HepG2 (cell line): ENCODE measurements around the gene NAPB. TPM values are rescaled to one million over a fixed set of nuclear protein-coding genes. Genes with fewer than 3 reads are reported as not detected.
A peak's percentile ranks its signal among the peaks of the same experiment; 100 is the strongest.

ENCODE experiments used
- CEBPB ChIP-seq: IDR thresholded peaks from 2 replicates; pipeline ENCODE4 v1.6.1; 2011; ENCODE audit warnings: low read depth, low read length, improper control_type of control experiment, borderline replicate concordance
- CHCHD3 ChIP-seq: sonication (generic); formaldehyde crosslinking; IDR thresholded peaks from 2 replicates; pipeline ENCODE4 v1.8.0; 2022; ENCODE audit warnings: mild to moderate bottlenecking, missing genetic modification reagents, moderate library complexity
- KDM2A ChIP-seq: sonication (generic); formaldehyde crosslinking; IDR thresholded peaks from 2 replicates; pipeline ENCODE4 v1.4.0; 2020; ENCODE audit warnings: low read depth, missing genetic modification reagents, borderline replicate concordance
- MAFG ChIP-seq: sonication (generic); formaldehyde crosslinking; IDR thresholded peaks from 2 replicates; pipeline ENCODE4 v1.5.1; 2020; ENCODE audit warnings: mild to moderate bottlenecking, missing genetic modification reagents
- MXI1 ChIP-seq: IDR thresholded peaks from 3 replicates; pipeline ENCODE4 v1.6.1; 2012; ENCODE audit warnings: low read depth, low read length, inconsistent platforms, borderline replicate concordance
- NFE2L1 ChIP-seq: sonication (generic); formaldehyde crosslinking; IDR thresholded peaks from 2 replicates; pipeline ENCODE4 v1.4.0; 2020; ENCODE audit warnings: missing genetic modification reagents, mild to moderate bottlenecking, borderline replicate concordance
- NRL ChIP-seq: sonication (generic); formaldehyde crosslinking; IDR thresholded peaks from 2 replicates; pipeline ENCODE4 v1.5.0; 2020; ENCODE audit warnings: missing genetic modification reagents, mild to moderate bottlenecking, moderate library complexity, borderline replicate concordance
- SNAPC2 ChIP-seq: sonication (generic); formaldehyde crosslinking; IDR thresholded peaks from 2 replicates; pipeline ENCODE4 v1.8.1; 2022; ENCODE audit warnings: mild to moderate bottlenecking, missing genetic modification reagents
- U2AF2 ChIP-seq: fragments of 200-400 bp; formaldehyde crosslinking; IDR thresholded peaks from 2 replicates; pipeline ENCODE4 v1.6.1; 2017; ENCODE audit warnings: low read depth, mild to moderate bottlenecking, low read length
- ZNF101 ChIP-seq: sonication (generic); formaldehyde crosslinking; IDR thresholded peaks from 2 replicates; pipeline ENCODE4 v1.4.0; 2020; ENCODE audit warnings: mild to moderate bottlenecking, low read depth, missing genetic modification reagents, borderline replicate concordance
- ZNF563 ChIP-seq: sonication (generic); formaldehyde crosslinking; IDR thresholded peaks from 2 replicates; pipeline ENCODE4 v1.8.0; 2022; ENCODE audit warnings: mild to moderate bottlenecking, moderate library complexity, missing genetic modification reagents
- ZNF564 ChIP-seq: sonication (generic); formaldehyde crosslinking; IDR thresholded peaks from 2 replicates; pipeline ENCODE4 v1.8.1; 2023; ENCODE audit warnings: mild to moderate bottlenecking, missing genetic modification reagents
- ZNF569 ChIP-seq: sonication (generic); formaldehyde crosslinking; IDR thresholded peaks from 2 replicates; pipeline ENCODE4 v1.5.0; 2020; ENCODE audit warnings: mild to moderate bottlenecking, missing genetic modification reagents, moderate library complexity, borderline replicate concordance
- ZNF746 ChIP-seq: sonication (generic); formaldehyde crosslinking; IDR thresholded peaks from 2 replicates; pipeline ENCODE4 v1.8.0; 2022; ENCODE audit warnings: mild to moderate bottlenecking, missing genetic modification reagents
- ZNF768 ChIP-seq: sonication (generic); formaldehyde crosslinking; IDR thresholded peaks from 2 replicates; pipeline ENCODE4 v1.4.0; 2020; ENCODE audit warnings: missing genetic modification reagents
- ZNF850 ChIP-seq: sonication (generic); formaldehyde crosslinking; conservative IDR thresholded peaks from 2 replicates; pipeline ENCODE4 v1.9.0; 2021; ENCODE audit warnings: mild to moderate bottlenecking, missing genetic modification reagents
- polyA plus RNA-seq, 8 experiments: library from polyadenylated mRNA; depleted of rRNA in 3 of 8; stranded (reverse) in 7 of 8; unstranded in 1 of 8; fragments of >200 nt; fragmentation: Illumina TruSeq in 4 of 8; extraction: Trizol in 4 of 8; gene quantifications; 2 replicates each; pipeline versions ENCODE4 v1.2.1 to v1.2.3, GENCODE V29; 2011 to 2016; ENCODE audit warnings: low read depth in 4 of 8, missing spikeins in 1 of 8, mixed read lengths in 1 of 8; ENCODE audit not compliant: insufficient read depth in 1 of 8
- total RNA-seq, 5 experiments: library from RNA; depleted of rRNA; stranded (reverse); fragments of >200 nt; fragmentation: Illumina TruSeq; extraction: Trizol; gene quantifications; 2 replicates each; pipeline ENCODE4 v1.2.3, GENCODE V29; 2016; ENCODE audit warnings: low read depth in 1 of 5
- TF ChIP-seq, protein P1 (sequence below): sonication (generic); formaldehyde crosslinking; IDR thresholded peaks from 2 replicates; pipeline ENCODE4 v1.5.0; 2020; ENCODE audit warnings: missing genetic modification reagents, mild to moderate bottlenecking, borderline replicate concordance
- TF ChIP-seq, protein P2 (sequence below): sonication (generic); formaldehyde crosslinking; IDR thresholded peaks from 2 replicates; pipeline ENCODE4 v1.5.1; 2020; ENCODE audit warnings: mild to moderate bottlenecking, missing genetic modification reagents, borderline replicate concordance

The NAPB gene
- total and polyA plus RNA-seq, 2 of the 13 experiments (the other 11 are each of a cell fraction or from before 2014, with no cell fraction given): 15.2 to 16.1 TPM

DNA sequence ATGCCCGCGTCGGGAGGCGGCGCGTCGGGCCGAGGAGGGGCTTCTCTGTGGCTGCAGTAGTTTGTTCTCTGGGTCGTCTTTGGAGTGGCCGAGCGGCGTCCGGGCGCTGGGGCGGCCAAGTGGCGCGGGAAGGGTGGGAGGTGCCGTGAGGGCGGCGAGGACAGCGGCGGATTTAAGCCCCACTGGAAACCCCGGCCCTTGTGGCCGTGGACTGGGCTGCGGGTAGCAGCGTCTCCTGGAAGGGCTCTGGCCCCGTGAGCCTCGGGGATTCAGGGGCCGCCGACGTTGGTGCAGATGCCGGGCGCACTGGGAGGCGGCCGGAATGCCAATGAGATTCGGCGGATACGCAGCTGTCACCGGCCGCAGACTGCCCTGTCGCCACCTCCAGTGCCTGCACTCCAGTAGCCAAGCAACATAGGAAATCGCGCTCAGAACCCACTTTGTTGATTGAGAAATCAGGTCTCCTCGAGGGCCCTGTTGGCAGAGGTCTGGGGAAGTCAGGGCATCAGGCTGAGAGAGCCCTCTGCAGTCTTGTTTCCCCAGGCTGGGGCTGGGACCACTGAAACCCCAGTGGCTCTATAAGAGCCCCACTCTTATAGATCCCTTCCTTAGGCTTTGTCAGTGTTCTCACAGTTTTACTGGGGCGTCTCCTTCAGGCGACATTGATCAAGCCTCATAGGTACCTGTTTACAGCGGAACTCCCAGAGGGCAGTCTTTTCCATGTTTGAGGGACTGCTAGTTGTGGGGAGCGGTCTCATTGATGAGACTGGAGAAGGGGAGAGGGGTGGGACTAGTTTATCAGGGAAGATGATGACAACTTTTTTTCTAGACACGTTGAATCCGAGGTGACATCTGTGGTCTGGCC lies 58.7 kb downstream of the NAPB start (continued):
- peak; percentile 39; the same call in 1 of the 2 replicates for TF ChIP-seq ZNF746
- TF ChIP-seq NFE2L1: no peak
- TF ChIP-seq, protein P1, sequence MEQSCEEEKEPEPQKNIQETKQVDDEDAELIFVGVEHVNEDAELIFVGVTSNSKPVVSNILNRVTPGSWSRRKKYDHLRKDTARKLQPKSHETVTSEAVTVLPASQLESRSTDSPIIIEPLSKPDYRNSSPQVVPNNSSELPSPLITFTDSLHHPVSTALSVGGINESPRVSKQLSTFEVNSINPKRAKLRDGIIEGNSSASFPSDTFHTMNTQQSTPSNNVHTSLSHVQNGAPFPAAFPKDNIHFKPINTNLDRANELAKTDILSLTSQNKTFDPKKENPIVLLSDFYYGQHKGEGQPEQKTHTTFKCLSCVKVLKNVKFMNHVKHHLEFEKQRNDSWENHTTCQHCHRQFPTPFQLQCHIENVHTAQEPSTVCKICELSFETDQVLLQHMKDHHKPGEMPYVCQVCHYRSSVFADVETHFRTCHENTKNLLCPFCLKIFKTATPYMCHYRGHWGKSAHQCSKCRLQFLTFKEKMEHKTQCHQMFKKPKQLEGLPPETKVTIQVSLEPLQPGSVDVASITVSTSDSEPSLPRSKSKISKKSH: 0 out of 2 replicates have a peak, but pooled peaks have one; percentile 55
- TF ChIP-seq MXI1: 0 out of 3 replicates have a peak, but pooled peaks have one; percentile 24
- TF ChIP-seq NRL (CRISPR knock-in tag): peak; percentile 39; the same call in 1 of the 2 replicates
- TF ChIP-seq KDM2A: 0 out of 2 replicates have a peak, but pooled peaks have one; percentile 26
- TF ChIP-seq ZNF563 (CRISPR knock-in tag): peak; percentile 17; the same call in 1 of the 2 replicates
- no peak for TF ChIP-seq U2AF2
- 0 out of 2 replicates have a peak, but pooled peaks have one; percentile 43 for TF ChIP-seq MAFG (CRISPR knock-in tag)
- TF ChIP-seq SNAPC2 (CRISPR knock-in tag): 0 out of 2 replicates have a peak, but pooled peaks have one; percentile 63
- TF ChIP-seq ZNF101: no peak
- TF ChIP-seq ZNF768: peak; percentile 13; the same call in 1 of the 2 replicates
- peak; percentile 45; the same call in 1 of the 2 replicates for TF ChIP-seq CHCHD3
- TF ChIP-seq ZNF850 (CRISPR knock-in tag): peak; percentile 94; the same call in 1 of the 2 replicates
- TF ChIP-seq, protein P2, sequence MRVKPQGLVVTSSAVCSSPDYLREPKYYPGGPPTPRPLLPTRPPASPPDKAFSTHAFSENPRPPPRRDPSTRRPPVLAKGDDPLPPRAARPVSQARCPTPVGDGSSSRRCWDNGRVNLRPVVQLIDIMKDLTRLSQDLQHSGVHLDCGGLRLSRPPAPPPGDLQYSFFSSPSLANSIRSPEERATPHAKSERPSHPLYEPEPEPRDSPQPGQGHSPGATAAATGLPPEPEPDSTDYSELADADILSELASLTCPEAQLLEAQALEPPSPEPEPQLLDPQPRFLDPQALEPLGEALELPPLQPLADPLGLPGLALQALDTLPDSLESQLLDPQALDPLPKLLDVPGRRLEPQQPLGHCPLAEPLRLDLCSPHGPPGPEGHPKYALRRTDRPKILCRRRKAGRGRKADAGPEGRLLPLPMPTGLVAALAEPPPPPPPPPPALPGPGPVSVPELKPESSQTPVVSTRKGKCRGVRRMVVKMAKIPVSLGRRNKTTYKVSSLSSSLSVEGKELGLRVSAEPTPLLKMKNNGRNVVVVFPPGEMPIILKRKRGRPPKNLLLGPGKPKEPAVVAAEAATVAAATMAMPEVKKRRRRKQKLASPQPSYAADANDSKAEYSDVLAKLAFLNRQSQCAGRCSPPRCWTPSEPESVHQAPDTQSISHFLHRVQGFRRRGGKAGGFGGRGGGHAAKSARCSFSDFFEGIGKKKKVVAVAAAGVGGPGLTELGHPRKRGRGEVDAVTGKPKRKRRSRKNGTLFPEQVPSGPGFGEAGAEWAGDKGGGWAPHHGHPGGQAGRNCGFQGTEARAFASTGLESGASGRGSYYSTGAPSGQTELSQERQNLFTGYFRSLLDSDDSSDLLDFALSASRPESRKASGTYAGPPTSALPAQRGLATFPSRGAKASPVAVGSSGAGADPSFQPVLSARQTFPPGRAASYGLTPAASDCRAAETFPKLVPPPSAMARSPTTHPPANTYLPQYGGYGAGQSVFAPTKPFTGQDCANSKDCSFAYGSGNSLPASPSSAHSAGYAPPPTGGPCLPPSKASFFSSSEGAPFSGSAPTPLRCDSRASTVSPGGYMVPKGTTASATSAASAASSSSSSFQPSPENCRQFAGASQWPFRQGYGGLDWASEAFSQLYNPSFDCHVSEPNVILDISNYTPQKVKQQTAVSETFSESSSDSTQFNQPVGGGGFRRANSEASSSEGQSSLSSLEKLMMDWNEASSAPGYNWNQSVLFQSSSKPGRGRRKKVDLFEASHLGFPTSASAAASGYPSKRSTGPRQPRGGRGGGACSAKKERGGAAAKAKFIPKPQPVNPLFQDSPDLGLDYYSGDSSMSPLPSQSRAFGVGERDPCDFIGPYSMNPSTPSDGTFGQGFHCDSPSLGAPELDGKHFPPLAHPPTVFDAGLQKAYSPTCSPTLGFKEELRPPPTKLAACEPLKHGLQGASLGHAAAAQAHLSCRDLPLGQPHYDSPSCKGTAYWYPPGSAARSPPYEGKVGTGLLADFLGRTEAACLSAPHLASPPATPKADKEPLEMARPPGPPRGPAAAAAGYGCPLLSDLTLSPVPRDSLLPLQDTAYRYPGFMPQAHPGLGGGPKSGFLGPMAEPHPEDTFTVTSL (CRISPR knock-in tag): 0 out of 2 replicates have a peak, but pooled peaks have one; percentile 48
- 0 out of 2 replicates have a peak, but pooled peaks have one; percentile 25 for TF ChIP-seq ZNF569 (CRISPR knock-in tag)
- 0 out of 2 replicates have a peak, but pooled peaks have one; percentile 26 for TF ChIP-seq ZNF564 (CRISPR knock-in tag)
- peak; percentile 12; the same call in 1 of the 2 replicates for TF ChIP-seq CEBPB
